HG03565 (cell line): ENCODE results near the gene CCDC116.
A peak's percentile ranks its signal among the peaks of the same experiment; 100 is the strongest.
"Not testable (repeated sequence)": the region's sequence is repeated elsewhere in the genome, so short reads cannot be mapped to it uniquely, and the experiment has no call there.

Experiments used
- ATAC-seq: cut with Tn5 transposase; IDR thresholded peaks from one replicate; pipeline ENCODE4 v1.9.1; 2021; ENCODE audit warnings: mild to moderate bottlenecking, moderate library complexity; ENCODE audit not compliant: unreplicated experiment

CCDC116 gene

DNA sequence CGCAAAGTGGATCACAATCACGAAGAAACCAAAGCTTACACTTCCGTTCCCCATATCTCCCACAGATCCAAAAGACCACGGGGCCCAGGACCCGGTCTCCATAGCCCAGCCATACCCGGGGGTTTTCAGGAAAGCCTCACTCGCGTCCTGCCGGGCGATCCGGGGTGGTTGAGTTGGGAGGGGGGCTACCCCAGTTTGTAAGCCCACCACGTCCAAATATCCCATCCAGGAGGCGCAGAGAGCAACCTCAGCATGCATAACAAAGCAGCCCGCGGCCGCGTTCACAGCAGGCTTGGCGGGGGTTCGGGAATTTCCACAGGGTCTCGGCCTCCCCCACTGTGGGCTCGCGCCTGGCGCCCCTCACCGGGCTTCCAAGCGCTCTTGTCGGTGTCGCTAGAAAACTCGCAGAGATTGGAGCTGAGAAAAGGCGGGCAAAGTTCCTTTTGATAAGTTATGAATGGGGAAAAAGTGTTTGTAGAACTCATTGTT is 19.0 kb downstream of the CCDC116 start:
- ATAC-seq, result no peak

- peak; percentile 82 for ATAC-seq
Measured at GRCh38 chr22:21652010-21652546, 19.5 kb downstream of the CCDC116 start.

DNA sequence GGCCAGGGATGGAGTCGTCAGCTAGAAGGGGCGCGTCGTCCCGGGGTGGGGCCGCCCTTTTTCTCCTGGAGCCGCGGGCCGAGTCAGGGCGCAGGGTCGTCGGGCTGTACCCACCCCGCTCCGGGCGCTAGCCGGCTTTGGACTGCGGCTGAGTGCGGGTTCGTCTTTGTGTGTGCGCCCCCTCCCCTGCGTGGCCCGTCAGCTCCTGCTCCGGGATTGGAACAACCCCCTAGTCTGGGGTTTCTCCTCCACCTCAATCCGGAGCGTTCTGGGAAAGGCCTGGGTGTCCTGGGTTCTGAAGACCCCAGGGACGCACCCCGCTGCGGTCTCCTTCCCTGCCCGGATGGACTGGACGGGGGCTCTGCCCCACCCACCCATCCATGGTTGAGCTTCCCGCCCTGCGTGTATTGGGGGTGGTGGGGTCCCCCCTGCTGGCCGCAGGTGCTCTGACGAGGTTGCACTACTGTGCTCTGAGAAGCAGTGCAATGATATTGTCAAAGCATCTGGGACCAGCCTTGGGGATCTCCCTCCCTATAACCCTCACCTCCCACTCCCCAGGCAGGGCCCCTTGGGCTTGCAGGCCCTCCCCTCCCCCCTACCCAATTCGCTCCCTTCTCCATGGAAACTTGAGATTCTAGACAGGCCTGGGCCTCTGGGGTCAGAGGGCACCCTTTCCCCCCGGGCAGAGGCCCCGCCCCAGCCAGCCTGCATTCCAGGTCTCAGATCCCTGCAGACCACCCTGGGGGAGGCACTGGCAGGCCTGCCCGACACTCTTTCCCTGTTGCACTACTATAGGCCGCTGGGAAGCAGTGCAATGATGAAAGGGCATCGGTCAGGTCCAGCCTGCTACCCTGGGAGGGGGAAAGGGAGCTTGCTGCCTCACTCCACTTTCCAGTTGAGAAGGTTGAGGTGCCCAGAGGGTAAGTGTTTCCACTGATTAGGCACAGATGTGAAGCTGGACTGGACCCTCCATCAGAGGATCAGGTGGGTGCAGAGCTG is 20.3 kb downstream of the CCDC116 start:
- ATAC-seq, result no peak

- ATAC-seq, result no peak
Measured at GRCh38 chr22:21657020-21657359, 24.4 kb downstream of the CCDC116 start.

- peak; percentile 69 for ATAC-seq
Measured at GRCh38 chr22:21657360-21658032, 24.9 kb downstream of the CCDC116 start.

DNA sequence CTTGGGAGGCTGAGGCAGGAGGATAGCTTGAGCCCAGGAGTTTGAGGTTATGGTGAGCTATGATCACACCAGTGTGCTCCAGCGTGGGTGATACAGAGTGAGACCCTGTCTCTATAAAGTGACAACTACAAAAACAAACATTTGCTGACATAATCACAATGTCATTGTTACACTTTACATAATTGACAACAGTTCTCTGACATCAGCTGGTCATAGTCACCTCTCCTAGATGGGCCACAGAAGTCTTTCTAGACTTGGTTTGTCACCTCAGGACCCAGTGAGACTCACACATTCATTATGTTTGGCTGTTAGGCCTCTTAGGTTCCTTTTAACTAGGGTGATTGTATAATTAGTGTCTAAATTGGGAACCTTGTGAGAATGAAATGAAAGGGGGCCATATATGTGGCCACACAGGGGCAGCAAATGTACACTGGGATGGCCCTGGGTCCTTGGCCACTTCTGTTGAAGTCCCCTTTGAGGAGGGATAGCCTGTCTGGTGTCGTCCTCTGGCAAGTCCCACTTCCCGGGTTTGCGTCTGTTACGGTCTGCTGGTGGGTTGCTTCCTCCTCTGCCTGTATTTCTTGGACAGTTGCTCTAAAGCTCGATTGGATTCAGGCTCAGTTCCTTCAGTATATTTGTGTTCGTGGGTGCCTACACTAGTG is 27.4 kb downstream of the CCDC116 start:
- ATAC-seq, result no peak

DNA sequence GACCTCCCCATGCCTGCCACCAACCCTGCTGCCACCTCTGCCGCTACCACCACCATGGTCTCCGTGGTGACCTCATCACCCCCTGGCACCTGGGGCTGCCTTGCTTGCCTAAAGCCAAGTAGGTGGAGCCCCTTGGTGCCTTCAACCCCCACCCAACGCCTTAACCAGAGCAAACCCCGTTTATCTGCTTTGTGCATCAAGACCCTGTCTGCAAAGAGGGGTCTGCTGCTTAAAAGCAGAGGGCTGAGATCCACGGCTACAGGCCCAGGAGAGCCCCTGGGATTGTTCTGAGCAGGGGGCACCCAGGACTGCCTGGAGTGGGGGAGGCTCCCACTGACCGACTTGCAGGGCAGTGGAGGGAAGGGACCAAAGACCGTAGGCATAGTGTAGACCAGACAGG is 28.3 kb downstream of the CCDC116 start:
- no peak for ATAC-seq

DNA sequence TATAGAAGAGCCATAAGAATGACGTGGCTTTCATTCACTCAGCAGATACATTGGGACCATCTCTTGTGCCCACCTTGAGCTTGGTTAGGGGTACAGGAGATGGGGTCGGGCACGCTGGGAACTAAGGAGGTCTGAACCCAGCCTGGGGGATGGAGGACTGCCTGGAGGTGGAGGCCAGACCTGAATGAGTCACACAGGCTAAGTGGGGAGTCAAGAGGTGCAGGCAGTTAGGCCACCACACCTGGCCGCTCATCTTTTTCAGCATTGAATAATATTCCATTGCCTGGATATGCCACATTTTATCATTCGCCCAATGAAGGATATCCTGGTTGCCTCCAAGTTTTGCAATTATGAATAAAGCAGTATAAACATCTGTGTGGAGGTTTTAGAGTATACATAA is 29.4 kb downstream of the CCDC116 start:
- ATAC-seq, result no peak

DNA sequence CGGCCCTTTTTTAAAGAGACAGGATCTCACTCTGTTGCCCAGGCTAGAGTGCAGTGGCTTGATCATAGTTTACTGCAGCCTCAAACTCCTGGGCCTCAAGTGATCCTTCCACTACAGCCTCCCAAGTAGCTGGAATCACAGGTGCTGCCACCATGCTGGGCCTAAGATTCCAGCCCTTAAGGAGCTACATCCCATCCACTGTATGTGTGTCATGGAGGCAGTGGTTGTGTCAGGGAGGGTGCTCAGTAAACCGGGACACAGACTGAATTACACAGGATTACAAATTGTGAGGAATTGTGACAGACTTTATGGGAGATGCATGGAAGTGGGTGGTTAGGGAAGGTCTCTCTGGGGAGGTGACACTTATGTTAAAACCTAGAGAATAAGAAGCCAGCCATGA is 31.2 kb downstream of the CCDC116 start:
- ATAC-seq, result no peak

DNA sequence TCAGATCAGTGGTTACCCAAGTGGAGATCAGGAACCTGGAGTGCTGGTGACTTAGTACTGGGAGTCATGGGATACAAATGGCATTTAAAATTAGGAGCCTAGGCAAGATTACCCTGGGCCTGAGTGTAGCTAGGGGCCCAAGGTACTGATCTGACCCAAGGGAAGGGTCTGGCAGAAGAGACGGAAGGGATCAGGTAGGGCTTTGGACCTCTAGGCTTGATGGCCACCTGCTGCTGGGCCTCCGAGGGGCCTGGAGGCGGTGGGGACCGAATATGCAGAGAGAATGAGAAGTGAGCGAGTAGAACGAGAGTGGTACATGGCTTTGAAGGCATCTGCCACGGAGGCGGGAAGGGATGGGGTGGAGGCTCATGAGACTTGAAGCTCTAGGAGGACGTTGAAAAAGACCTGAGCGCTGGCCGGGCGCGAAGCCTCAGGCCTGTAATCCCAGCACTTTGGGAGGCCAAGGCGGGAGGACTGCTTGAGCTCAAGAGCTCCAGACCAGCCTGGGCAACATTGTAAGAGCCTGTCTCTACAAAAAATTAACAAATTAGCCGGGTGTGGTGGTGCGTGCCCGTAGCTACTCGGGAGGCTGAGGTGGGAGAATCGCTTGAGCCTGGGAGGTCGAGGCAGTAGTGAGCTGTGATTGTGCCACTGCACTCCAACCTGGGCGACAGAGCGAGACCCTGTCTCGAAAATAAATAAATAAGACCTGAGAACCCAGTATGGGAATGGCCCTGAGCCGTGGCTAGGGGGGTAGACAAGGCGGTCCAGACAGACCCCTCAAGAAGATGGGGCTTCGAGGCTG is 32.7 kb downstream of the CCDC116 start:
- ATAC-seq, result no peak

- no peak for ATAC-seq
Measured at GRCh38 chr22:21666786-21667185, 34.2 kb downstream of the CCDC116 start.

DNA sequence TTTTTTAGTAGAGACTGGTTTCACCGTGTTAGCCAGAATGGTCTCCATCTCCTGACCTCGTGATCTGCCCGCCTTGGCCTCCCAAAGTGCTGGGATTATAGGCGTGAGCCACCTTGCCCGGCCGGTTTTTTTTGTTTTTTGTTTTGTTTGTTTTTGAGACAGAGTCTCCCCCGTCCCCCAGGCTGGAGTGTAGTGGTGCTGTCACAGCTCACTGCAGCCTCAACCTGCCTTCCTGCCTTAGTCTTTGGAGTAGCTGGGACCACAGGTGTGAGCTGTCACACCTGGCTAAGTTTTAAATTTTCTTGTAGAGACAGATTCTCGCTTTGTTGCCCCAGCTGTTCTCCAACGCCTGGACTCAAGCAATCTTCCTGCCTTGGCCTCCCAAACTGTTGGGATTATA is 36.5 kb downstream of the CCDC116 start:
- ATAC-seq, result no peak

DNA sequence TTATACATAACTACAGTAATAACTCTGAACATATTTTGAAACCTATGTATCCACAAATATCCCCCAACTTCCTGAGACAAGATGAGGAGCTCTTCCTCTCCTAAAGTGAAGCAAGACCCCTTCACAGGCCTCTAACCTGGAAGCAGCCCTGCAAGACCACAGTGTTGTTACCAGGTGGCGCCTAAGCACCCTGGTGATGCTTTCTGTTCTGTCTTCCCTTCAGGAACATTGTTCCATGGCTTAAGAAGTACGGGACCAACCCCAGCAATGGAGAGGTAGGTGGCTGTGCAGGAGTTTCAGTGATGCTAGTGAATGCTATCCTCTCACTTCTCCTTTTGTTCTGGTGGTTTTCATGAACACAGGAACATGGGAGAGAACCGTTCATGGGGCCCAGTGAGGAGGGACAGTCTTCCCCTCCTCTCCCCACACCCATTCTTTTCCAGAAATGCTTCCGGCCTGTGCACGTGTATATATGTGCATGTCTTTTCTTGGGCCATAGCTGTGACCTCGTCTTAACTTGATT is 39.6 kb downstream of the CCDC116 start:
- ATAC-seq, result no peak

- ATAC-seq, result no peak
Measured at GRCh38 chr22:21673534-21674321, 41.2 kb downstream of the CCDC116 start.

GRCh38 chr22:21674638-21675245 is 42.2 kb downstream of the CCDC116 start:
- ATAC-seq, result no peak

GRCh38 chr22:21677606-21678443 is 45.3 kb downstream of the CCDC116 start:
- ATAC-seq, result no peak

DNA sequence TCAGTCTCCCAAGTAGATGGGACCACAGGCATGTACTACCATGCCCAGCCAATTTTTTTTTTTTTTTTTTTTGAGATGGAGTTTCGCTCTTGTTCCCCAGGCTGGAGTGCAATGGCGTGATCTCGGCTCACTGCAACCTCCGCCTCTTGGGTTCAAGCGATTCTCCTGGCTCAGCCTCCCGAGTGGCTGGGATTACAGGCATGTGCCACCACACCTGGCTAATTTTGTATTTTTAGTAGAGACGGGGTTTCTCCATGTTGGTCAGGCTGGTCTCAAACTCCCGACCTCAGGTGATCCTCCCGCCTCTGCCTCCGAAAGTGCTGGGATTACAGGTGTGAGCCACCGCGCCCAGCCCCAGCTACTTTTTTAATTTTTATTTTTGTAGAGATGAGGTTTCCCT is 46.3 kb downstream of the CCDC116 start:
- not testable (repeated sequence) for ATAC-seq

GRCh38 chr22:21679383-21679782 is 46.8 kb downstream of the CCDC116 start:
- ATAC-seq, result no peak
